Eye (tissue), 1 donor: ENCODE measurements around the gene EEFSEC.

Experiments used
- DNase-seq: peaks from one replicate; pipeline ENCODE4 v3.0.0-alpha.2; 2015

The EEFSEC gene

GRCh38 chr3:128275316-128276145, 122.2 kb downstream of the EEFSEC start:
- DNase-seq, result no peak

- no peak for DNase-seq
These were observed 122.8 kb downstream of the EEFSEC start for GRCh38 chr3:128276146-128276435.

- DNase-seq, result no peak
These were observed 123.4 kb downstream of the EEFSEC start for GRCh38 chr3:128276577-128277183.

- peak; percentile 16 for DNase-seq
These were observed 124.2 kb downstream of the EEFSEC start for GRCh38 chr3:128277378-128278069.

GRCh38 chr3:128278130-128278529, 124.8 kb downstream of the EEFSEC start:
- peak; percentile 13 for DNase-seq

GRCh38 chr3:128278761-128279600, 125.7 kb downstream of the EEFSEC start:
- peak; percentile 92 for DNase-seq

- no peak for DNase-seq
These were observed 126.3 kb downstream of the EEFSEC start for GRCh38 chr3:128279601-128279880.

GRCh38 chr3:128280481-128281052, 127.3 kb downstream of the EEFSEC start:
- peak; percentile 30 for DNase-seq

- no peak for DNase-seq
These were observed 127.8 kb downstream of the EEFSEC start for GRCh38 chr3:128281056-128281455.

- DNase-seq, result no peak
These were observed 128.4 kb downstream of the EEFSEC start for GRCh38 chr3:128281461-128282367.

GRCh38 chr3:128282380-128283196, 129.3 kb downstream of the EEFSEC start:
- peak; percentile 51 for DNase-seq

- no peak for DNase-seq
These were observed 130.1 kb downstream of the EEFSEC start for GRCh38 chr3:128283421-128283820.

- DNase-seq, result no peak
These were observed 132.0 kb downstream of the EEFSEC start for GRCh38 chr3:128285042-128285966.

GRCh38 chr3:128285967-128286321, 132.7 kb downstream of the EEFSEC start:
- DNase-seq, result no peak

- peak; percentile 24 for DNase-seq
These were observed 133.4 kb downstream of the EEFSEC start for GRCh38 chr3:128286691-128287090.

GRCh38 chr3:128287216-128287615, 133.9 kb downstream of the EEFSEC start:
- no peak for DNase-seq

GRCh38 chr3:128289534-128289933, 136.3 kb downstream of the EEFSEC start:
- DNase-seq, result no peak

- no peak for DNase-seq
These were observed 137.2 kb downstream of the EEFSEC start for GRCh38 chr3:128290484-128290883.

- DNase-seq, result no peak
These were observed 140.6 kb downstream of the EEFSEC start for GRCh38 chr3:128293930-128294329.

- no peak for DNase-seq
These were observed 141.8 kb downstream of the EEFSEC start for GRCh38 chr3:128294999-128295468.
